HG03175 (cell line): ENCODE data around the gene CTAGE1.
"Not testable (repeated sequence)": the region's sequence is repeated elsewhere in the genome, so short reads cannot be mapped to it uniquely, and the experiment has no call there.

ENCODE experiments used
- ATAC-seq: cut with Tn5 transposase; IDR thresholded peaks from one replicate; pipeline ENCODE4 v1.9.1; 2021; ENCODE audit warnings: mild to moderate bottlenecking, moderate library complexity; ENCODE audit not compliant: unreplicated experiment

CTAGE1 gene

DNA sequence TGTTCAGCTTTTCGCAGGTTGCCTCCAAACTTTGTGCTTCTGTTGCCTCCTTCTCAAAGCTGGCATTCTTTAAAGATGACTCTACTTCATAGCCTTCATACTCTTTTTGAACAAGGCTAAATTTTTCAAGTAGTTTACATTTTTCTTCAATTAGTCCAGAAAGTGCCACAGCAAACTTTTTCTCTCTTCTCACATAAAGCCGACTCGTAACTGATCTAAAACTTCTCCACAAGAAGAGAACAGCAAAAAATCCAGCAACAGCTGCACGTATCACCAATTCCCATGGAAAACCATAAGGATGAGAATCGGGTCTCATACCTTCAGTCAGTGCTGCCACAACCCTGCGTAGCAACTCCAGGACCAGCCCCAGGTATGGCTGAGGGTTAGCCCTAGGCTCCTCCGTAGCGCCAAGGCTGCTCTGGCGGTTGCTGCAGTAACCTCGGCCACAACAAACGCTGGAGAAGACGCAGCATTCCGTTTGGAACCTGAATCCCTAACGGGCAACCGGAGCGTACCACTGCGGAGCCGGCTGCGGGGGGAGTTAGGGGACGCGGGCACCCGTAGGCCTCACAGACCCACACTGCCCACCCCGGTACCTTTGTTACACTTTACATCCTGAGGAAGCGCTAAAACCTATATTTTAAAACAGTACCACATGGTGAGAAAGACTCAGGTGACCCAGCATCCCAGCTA lies at the start of gene CTAGE1:
Gene CTAGE1, minus strand, starts transcription at position 420 of the 693 bp plus-strand sequence. Its CDS starts 104 bp downstream, at position 316.
- no peak for ATAC-seq

GRCh38 chr18:22466608-22467395 lies 49.1 kb upstream of the CTAGE1 start:
- no peak for ATAC-seq

DNA sequence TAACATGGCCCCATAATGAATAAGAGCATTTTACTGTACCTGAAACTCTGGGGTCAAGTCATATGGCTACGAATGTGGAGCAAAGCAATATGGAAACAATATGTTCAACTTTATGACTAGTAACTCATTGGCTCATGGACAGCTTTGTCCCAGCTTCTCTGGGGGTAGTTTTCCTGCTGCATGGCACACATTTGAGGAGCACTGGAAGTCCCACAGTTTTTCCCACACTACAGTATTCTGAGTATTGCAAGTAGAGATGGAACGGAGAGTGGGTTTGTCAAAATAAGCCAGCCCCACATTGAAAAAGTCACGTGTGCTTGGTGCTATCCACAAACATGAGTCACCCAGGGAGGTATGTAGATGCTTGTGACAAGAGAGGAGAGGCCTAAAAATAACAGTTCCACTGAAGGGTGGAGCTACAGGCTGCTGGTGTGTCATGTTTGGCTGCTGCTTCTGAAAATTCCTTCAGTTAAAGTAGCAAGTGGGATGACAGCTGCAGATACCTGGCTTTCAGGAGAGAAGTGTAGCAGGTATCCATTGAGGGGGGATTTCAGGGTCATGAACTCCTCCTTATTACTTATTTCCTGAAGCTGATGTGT lies 48.2 kb upstream of the CTAGE1 start:
- no peak for ATAC-seq

DNA sequence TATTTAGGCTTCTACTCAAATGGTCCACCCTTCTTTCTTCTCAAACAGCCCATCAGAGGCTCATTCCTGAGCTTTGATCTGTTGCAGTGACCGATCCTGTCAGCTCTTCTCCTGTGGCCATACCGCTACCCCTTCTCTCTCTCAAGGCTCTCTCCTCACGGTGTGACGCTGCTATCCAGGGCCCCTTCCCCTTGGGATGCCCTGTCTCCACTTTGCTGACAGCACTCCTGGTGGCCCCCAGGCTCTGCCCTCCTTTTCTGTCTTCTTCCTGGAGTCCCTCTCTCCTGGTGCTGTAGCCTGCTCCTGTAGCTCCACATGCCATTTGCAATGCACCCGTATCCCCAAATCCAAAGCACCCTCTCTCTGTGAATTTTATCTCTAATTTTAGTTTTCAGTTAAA lies 45.4 kb upstream of the CTAGE1 start:
- no peak for ATAC-seq

GRCh38 chr18:22459491-22459890 lies 41.8 kb upstream of the CTAGE1 start:
- ATAC-seq: no peak

- ATAC-seq: no peak
Measured at GRCh38 chr18:22457524-22457923, 39.8 kb upstream of the CTAGE1 start.

DNA sequence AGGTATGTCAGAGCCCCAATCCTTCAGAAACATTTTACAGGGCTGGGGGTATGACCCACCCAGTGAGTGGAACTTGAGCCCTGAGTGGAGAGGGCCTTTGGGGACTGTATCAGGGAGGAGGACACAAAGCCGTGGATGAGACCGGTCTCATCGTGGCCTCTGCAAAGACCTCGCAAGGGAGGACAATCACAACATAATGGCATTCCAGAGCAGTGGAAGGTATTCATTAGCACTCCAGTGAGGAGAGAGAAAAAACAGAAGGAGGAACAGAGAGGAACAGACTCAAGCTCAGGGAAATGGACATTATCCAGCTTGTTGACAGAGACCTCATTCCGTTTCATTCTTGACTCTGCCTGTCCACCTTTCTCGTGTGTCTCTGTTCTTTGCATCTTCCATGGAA lies 38.8 kb upstream of the CTAGE1 start:
- no peak for ATAC-seq

GRCh38 chr18:22456116-22456480 lies 38.4 kb upstream of the CTAGE1 start:
- no peak for ATAC-seq

GRCh38 chr18:22455425-22456115 lies 37.9 kb upstream of the CTAGE1 start:
- ATAC-seq: no peak

DNA sequence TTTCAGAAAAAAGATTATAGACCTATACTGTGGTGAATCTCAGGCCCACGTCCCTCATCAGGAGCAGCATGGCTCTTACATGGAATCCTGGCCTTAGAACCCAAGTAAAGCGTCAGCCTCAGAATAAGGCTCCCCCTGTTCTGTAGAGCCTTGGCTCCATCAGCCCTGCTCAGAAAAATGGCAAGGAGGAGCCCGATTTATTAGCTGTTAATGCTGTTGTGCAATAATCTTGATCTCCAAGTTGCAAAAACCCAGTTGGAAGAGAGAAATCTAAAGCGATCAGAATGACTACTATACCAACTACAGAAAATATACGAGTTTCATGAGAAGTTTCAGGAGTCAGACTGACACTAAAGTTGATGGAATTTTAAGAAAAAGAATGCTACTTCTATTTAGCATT lies 35.6 kb upstream of the CTAGE1 start:
- ATAC-seq: no peak

GRCh38 chr18:22452226-22452668 lies 34.5 kb upstream of the CTAGE1 start:
- no peak for ATAC-seq

GRCh38 chr18:22451796-22452195 lies 34.1 kb upstream of the CTAGE1 start:
- no peak for ATAC-seq

GRCh38 chr18:22450766-22451165 lies 33.1 kb upstream of the CTAGE1 start:
- ATAC-seq: not testable (repeated sequence)

GRCh38 chr18:22450318-22450717 lies 32.6 kb upstream of the CTAGE1 start:
- ATAC-seq: not testable (repeated sequence)

DNA sequence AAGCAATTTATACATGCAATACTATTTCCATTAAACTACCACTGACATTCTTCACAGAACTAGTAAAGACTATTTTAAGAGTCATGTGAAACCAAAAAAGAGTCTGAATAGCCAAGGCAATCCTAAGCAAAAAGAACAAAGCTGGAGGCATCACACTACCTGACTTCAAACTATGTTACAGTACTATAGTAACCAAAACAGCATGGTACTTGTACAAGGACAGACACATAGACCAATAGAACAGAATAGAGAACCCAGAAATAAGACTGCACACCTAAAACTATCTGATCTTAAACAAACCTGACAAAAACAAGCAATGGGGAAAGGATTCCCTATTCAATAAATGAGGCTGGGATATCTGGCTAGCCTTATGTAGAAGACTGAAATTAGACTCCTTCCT lies 32.0 kb upstream of the CTAGE1 start:
- ATAC-seq: not testable (repeated sequence)

GRCh38 chr18:22448238-22448637 lies 30.5 kb upstream of the CTAGE1 start:
- no peak for ATAC-seq

DNA sequence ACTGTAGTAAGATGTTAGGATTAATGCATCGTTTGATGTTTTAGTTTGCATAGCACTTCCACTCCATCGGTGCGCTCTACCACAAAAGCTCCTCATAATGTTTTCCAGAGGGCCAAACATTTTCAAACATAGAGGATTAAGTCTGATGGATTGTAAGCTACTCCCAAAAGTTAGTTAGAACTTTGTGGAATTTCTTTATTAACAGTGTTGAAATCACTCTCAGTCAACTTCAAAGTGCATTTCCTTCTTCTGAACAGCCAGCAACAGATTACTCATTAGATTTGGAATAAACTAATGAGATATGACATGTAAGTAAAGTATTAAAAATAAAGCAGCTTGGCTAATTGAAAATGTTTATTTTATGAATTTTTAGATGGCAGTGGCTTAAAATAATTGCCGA lies 30.1 kb upstream of the CTAGE1 start:
- no peak for ATAC-seq

DNA sequence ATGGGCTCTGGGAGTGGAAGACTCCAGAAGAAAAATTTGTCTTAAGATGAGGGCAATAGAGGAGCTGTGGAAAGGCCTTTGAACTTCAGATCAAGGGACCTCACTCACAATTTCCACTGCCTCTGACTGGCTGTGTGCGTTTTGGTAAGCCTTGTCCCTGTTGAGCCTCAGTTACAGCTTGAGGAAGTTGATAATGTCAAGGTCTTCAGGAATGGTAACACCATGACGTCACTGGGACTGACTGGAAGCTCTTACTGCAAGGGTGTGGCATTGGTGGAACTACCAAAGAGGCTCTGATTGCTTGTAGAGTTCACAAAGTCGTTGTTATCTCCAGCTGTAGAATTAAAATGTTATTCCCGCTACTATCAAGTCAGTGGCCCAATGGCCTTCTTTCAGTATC lies 29.2 kb upstream of the CTAGE1 start:
- no peak for ATAC-seq

DNA sequence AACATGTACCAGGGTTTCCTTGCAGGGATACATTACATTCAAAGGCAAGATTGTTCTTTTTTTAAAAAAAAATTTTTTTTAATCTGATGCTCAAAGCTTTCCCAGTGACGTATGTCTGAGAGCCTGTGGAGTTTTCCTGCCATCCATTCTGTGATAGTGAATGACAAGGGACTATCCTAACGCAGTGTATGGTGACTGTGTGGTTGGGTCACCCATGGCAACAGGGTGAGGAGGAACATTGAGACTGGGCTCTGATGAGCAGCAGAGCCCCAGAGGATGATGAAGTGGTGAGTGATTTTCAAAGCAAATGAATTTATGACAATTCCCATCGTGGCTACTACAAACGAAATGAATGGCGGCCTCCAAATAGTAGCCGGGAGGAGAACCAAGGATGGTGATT lies 28.6 kb upstream of the CTAGE1 start:
- ATAC-seq: no peak

GRCh38 chr18:22441638-22442037 lies 23.9 kb upstream of the CTAGE1 start:
- no peak for ATAC-seq

DNA sequence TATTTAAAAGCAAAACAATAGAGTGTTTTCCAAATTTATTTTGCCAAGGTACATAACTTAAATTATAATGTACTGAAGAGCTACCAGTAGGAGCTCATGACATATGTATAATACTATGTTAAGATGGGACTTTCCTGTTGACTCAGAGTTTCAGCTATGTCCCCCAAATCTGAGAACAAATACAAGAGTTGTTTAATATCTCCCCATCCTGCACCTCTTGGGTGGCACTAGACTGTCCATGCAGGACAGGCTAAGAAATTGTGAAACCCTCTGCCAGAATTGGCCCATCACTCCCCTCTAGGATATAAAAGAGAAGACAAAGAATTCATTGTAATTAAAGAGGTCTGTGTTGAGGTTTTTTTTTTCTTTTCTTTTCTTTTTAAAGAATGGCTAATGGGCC lies 21.7 kb upstream of the CTAGE1 start:
- no peak for ATAC-seq
